Bronchial epithelial cell (primary cell): ENCODE data around the gene PREX1. TPM values are rescaled to one million over a fixed set of nuclear protein-coding genes. Genes with fewer than 3 reads are reported as not detected.

ENCODE experiments used
- DNase-seq: peaks from one replicate; pipeline ENCODE4 v3.0.0-alpha.2; 2010; ENCODE audit warnings: low read depth
- FAIRE-seq: peaks from 2 replicates; lab custom pipeline; 2011; peaks lifted over from hg19 to GRCh38; lab: Jason Lieb, UNC
- H3K27me3 ChIP-seq: 2 replicates; pipeline ENCODE4 v1.5.1; 2011; ENCODE audit warnings: low read length; ENCODE audit not compliant: control insufficient read depth, insufficient read depth
- H3K36me3 ChIP-seq: 2 replicates; pipeline ENCODE4 v1.5.1; 2011; ENCODE audit warnings: low read length; ENCODE audit not compliant: control insufficient read depth, insufficient read depth
- H3K4me3 ChIP-seq: 2 replicates; pipeline ENCODE4 v1.5.1; 2011; ENCODE audit warnings: mild to moderate bottlenecking, low read depth, low read length, control low read depth
- CTCF ChIP-seq: IDR thresholded peaks from 2 replicates; pipeline ENCODE4 v1.5.1; 2011; ENCODE audit warnings: mild to moderate bottlenecking, moderate library complexity, low read length, control low read depth, inconsistent platforms; ENCODE audit not compliant: insufficient read depth, severe bottlenecking
- total RNA-seq: library from RNA; depleted of rRNA; stranded (reverse); fragments of >200 nt; gene quantifications from 2 replicates; pipeline ENCODE4 v1.2.1, GENCODE V29; 2014

Gene PREX1
- total RNA-seq, 1 donor from 2014 or later, result under 0.01 TPM

DNA sequence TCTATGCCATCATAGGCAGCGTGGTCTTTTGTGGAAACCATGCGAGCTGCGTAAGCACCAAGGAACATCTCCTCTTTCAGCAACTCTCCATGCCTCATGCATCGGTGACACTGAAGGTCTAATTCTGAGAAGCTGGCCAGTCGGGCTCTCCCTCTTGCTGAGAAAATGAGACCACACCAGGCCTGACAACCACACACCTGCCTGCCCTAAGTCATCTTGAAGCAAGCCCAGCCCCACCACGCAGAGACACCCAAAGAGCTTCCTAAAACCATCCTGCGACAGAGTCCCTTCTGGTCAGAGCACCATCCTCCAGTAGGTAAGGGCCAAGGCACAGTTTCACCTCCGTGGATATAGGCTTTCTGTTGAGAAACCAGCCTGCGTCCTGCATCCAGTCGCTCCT, 26.6 kb downstream of the PREX1 start:
- peaks cover 2% of the 10 kb centered on the region for H3K27me3 ChIP-seq
- no peak overlapping the region for H3K4me3 ChIP-seq
- H3K36me3 ChIP-seq, result no peaks in the 10 kb centered on the region
- FAIRE-seq, result no peak
- TF ChIP-seq CTCF, result no peak
- DNase-seq, result no peak

GRCh38 chr20:48800177-48800576, 27.6 kb downstream of the PREX1 start:
- no peak for TF ChIP-seq CTCF
- FAIRE-seq (no peak), DNase-seq (no peak)
- H3K36me3 ChIP-seq, result no peaks in the 10 kb centered on the region
- peaks cover 2% of the 10 kb centered on the region for H3K27me3 ChIP-seq
- H3K4me3 ChIP-seq, result no peak overlapping the region

DNA sequence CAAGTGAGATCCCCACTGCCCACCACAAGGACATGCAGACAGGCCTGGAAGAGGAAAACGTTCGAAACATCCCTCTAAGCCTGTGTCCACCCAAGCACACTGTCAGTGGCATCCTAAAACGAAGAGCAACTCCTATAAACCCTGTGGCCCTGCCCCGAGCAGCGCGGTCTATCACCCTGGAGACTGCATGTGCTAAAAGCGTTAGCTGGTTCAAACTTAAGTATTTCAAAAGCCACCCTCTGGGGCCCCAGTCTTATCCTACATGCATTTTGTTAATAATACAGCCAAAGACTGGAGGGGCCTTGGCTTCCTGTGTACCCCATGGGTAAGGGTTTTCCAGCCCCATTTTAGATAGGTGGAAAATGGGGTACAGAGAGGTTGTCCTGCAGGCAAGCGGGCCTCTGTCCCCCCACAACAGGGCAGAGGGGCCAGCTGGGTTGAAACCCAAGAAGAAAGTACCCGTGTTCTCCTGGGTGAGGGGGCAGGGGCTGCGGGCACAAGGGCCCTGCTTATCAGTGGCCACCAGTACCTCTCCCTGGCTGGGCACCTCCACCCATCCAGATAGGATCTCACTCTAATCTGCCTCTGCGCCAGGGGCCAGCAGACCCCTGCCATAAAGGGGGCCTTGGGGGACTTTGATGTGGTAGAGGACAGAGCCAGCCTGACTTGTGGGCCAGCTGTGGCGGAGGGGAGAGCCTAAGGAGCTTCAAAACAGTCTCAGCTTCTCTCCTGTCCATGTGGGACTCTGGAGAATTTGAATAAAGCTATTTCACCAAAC, 28.3 kb downstream of the PREX1 start:
- FAIRE-seq, result no peak
- TF ChIP-seq CTCF, result no peak

GRCh38 chr20:48797850-48798747, 29.7 kb downstream of the PREX1 start:
- TF ChIP-seq CTCF, result no peak
- no peak overlapping the region for H3K4me3 ChIP-seq
- DNase-seq (no peak), FAIRE-seq (peak; percentile 32)
- peaks cover 2% of the 10 kb centered on the region for H3K27me3 ChIP-seq
- no peaks in the 10 kb centered on the region for H3K36me3 ChIP-seq

More for the DNA sequence above, 28.3 kb downstream of the PREX1 start:
- H3K36me3 ChIP-seq, result no peaks in the 10 kb centered on the region
- peaks cover 2% of the 10 kb centered on the region for H3K27me3 ChIP-seq
- H3K4me3 ChIP-seq, result no peak overlapping the region
- DNase-seq, result no peak

DNA sequence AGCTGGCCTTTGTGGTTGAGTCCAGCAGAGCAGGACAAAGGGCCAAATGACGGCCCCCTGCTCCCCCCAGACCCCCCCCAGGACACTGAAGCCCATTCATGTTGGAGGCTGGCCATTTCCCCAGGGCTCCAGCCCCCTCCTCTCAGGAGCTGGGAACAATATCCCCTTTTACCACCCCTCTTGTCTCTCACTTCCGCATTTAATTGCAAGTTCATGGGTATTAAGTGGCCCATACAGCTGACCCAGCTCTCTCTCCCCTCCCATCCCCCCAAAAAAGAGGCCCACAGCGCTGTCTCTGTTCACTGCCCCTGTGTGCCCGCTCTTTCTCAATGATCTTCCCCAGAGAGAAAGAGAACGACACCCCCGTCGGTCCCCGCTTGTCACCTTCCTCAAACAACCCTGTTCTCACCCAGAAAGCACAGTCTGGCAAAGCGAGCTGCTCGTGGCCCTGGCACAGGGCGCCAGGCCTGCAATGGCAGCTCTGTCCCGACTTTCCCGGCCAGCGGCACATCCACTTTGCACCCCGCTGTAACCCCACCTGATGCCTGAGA, 30.4 kb downstream of the PREX1 start:
- no peak for DNase-seq

More for the DNA sequence above, 30.4 kb downstream of the PREX1 start:
- Histone ChIP-seq H3K27me3 (peaks cover 2% of the 10 kb centered on the region), H3K36me3 (no peaks in the 10 kb centered on the region), H3K4me3 (no peak overlapping the region)
- TF ChIP-seq CTCF, result no peak
- no peak for FAIRE-seq
